ENCODE results near the gene DTX4.

DTX4 gene

GRCh38 chr11:59152312-59152951, 19.5 kb upstream of the DTX4 start:
- H3K27me3 ChIP-seq (ENCODE audit: insufficient read depth, insufficient read length) = no peaks in the 10 kb centered on the region
- TF ChIP-seq SUZ12 (IDR thresholded peaks at IDR 0.05; ENCODE audit: extremely low read depth, insufficient read depth, insufficient read length) (no peak), YY1 (IDR thresholded peaks at IDR 0.05; ENCODE audit: insufficient read depth, insufficient read length) (no peak), ZNF274 (IDR thresholded peaks at IDR 0.05; ENCODE audit: low read depth, low read length) (no peak)
- DNase-seq (ENCODE audit: low read depth, low spot score) = no peak
- H3K9me3 ChIP-seq (ENCODE audit: insufficient read depth, low read length) = no peaks in the 10 kb centered on the region
- H3K9ac ChIP-seq (ENCODE audit: insufficient read length, low read depth) = no peak overlapping the region
- no peak overlapping the region for H3K4me3 ChIP-seq (ENCODE audit: insufficient read length, low read depth)
- H3K4me1 ChIP-seq (ENCODE audit: insufficient read depth, insufficient read length) = no peaks in the 10 kb centered on the region
- no peaks in the 10 kb centered on the region for H3K36me3 ChIP-seq (ENCODE audit: insufficient read depth, insufficient read length, low read length)

- DNase-seq (ENCODE audit: low read depth, low spot score) = no peak
- Histone ChIP-seq H3K9me3 (ENCODE audit: insufficient read depth, low read length) (no peaks in the 10 kb centered on the region), H3K4me1 (ENCODE audit: insufficient read depth, insufficient read length) (no peaks in the 10 kb centered on the region), H3K36me3 (ENCODE audit: insufficient read depth, insufficient read length, low read length) (no peaks in the 10 kb centered on the region), H3K27me3 (ENCODE audit: insufficient read depth, insufficient read length) (no peaks in the 10 kb centered on the region), H3K4me3 (ENCODE audit: insufficient read length, low read depth) (no peak overlapping the region), H3K9ac (ENCODE audit: insufficient read length, low read depth) (no peak overlapping the region)
- TF ChIP-seq SUZ12 (IDR thresholded peaks at IDR 0.05; ENCODE audit: extremely low read depth, insufficient read depth, insufficient read length) (no peak), ZNF274 (IDR thresholded peaks at IDR 0.05; ENCODE audit: low read depth, low read length) (no peak)
Measured at GRCh38 chr11:59154610-59155009, 17.3 kb upstream of the DTX4 start.

DNA sequence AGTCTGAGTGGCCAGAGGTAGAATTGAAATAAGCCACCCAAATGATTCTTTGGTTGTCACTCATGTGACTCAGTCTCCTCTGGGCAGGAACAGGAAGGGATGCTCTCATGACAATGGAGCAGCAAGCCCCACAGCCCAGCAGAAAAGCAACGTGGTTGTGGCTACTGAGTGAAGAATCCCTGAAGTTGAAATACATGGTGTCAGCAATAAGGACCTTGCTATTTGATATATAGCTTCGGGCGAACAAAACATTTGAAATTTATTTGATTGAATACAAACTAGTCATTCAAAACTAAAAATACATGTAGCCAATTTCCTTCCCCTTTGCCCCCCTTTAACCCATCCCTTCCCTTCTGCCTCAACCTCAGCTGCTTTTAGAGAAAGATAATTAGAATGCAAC, 14.5 kb upstream of the DTX4 start:
- H3K4me3 ChIP-seq (ENCODE audit: insufficient read length, low read depth) = no peak overlapping the region

DNA sequence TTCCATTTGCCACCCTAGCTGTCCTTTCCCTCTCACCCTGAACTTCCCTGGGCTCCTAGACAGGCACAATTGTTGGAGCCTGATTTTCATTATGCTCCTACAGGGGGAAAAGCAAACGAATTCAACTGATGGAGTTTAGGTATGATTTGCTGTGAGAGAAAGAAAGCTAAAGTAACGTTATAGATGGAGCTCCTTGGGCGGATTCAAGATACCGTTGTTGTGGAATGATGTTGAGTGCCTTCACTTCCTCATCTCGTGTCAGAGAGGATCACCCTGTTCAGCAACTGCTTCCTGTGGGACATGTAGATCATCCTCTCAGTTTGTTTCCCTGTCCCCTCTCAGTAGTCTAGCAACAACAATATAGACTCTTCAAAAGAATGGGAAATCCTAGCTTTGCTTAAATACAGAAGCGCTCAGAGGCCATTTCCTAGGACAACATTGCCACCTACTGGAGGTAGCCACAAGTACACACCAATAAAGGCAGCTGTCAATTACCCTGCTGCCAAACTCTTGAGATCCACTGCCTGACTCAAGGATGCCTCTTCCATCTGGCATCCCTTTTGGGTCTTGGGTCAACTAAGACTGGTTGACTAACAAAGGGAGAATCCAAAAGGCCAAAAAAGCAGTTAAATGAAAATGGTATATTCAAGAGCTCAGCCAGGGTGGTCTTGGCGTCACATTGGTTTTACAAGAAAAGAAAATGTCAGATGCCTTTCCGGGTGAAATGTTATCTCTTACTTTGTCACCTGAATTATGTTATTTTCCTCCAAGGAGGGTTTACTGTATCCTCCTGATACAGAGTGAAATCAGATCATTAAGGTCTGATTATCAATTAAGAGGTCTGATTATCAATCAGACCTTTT, 13.5 kb upstream of the DTX4 start:
- Histone ChIP-seq H3K9ac (ENCODE audit: insufficient read length, low read depth) (no peak overlapping the region), H3K27me3 (ENCODE audit: insufficient read depth, insufficient read length) (no peaks in the 10 kb centered on the region), H3K36me3 (ENCODE audit: insufficient read depth, insufficient read length, low read length) (no peaks in the 10 kb centered on the region), H3K4me3 (ENCODE audit: insufficient read length, low read depth) (no peak overlapping the region), H3K9me3 (ENCODE audit: insufficient read depth, low read length) (no peaks in the 10 kb centered on the region), H3K4me1 (ENCODE audit: insufficient read depth, insufficient read length) (no peaks in the 10 kb centered on the region)
- DNase-seq (ENCODE audit: low read depth, low spot score) = no peak
- TF ChIP-seq SUZ12 (IDR thresholded peaks at IDR 0.05; ENCODE audit: extremely low read depth, insufficient read depth, insufficient read length) (no peak), YY1 (IDR thresholded peaks at IDR 0.05; ENCODE audit: insufficient read depth, insufficient read length) (no peak), ZNF274 (IDR thresholded peaks at IDR 0.05; ENCODE audit: low read depth, low read length) (no peak)

More for the DNA sequence above, 14.5 kb upstream of the DTX4 start:
- Histone ChIP-seq H3K9me3 (ENCODE audit: insufficient read depth, low read length) (no peaks in the 10 kb centered on the region), H3K4me1 (ENCODE audit: insufficient read depth, insufficient read length) (no peaks in the 10 kb centered on the region), H3K36me3 (ENCODE audit: insufficient read depth, insufficient read length, low read length) (no peaks in the 10 kb centered on the region), H3K9ac (ENCODE audit: insufficient read length, low read depth) (no peak overlapping the region), H3K27me3 (ENCODE audit: insufficient read depth, insufficient read length) (no peaks in the 10 kb centered on the region)
- TF ChIP-seq YY1 (IDR thresholded peaks at IDR 0.05; ENCODE audit: insufficient read depth, insufficient read length) (no peak), ZNF274 (IDR thresholded peaks at IDR 0.05; ENCODE audit: low read depth, low read length) (no peak), SUZ12 (IDR thresholded peaks at IDR 0.05; ENCODE audit: extremely low read depth, insufficient read depth, insufficient read length) (no peak)
- DNase-seq (ENCODE audit: low read depth, low spot score) = no peak

- DNase-seq (ENCODE audit: low read depth, low spot score) = no peak
- Histone ChIP-seq H3K4me3 (ENCODE audit: insufficient read length, low read depth) (no peak overlapping the region), H3K36me3 (ENCODE audit: insufficient read depth, insufficient read length, low read length) (no peaks in the 10 kb centered on the region), H3K9ac (ENCODE audit: insufficient read length, low read depth) (no peak overlapping the region), H3K9me3 (ENCODE audit: insufficient read depth, low read length) (no peaks in the 10 kb centered on the region), H3K4me1 (ENCODE audit: insufficient read depth, insufficient read length) (no peaks in the 10 kb centered on the region), H3K27me3 (ENCODE audit: insufficient read depth, insufficient read length) (no peaks in the 10 kb centered on the region)
- TF ChIP-seq ZNF274 (IDR thresholded peaks at IDR 0.05; ENCODE audit: low read depth, low read length) (no peak), SUZ12 (IDR thresholded peaks at IDR 0.05; ENCODE audit: extremely low read depth, insufficient read depth, insufficient read length) (no peak), YY1 (IDR thresholded peaks at IDR 0.05; ENCODE audit: insufficient read depth, insufficient read length) (no peak)
Measured at GRCh38 chr11:59164028-59164427, 7.9 kb upstream of the DTX4 start.

- H3K9me3 ChIP-seq (ENCODE audit: insufficient read depth, low read length) = no peaks in the 10 kb centered on the region
- peaks cover 9% of the 10 kb centered on the region for H3K4me1 ChIP-seq (ENCODE audit: insufficient read depth, insufficient read length)
- peak overlapping the region; percentile 91 for H3K4me3 ChIP-seq (ENCODE audit: insufficient read length, low read depth)
- no peak for TF ChIP-seq SUZ12 (IDR thresholded peaks at IDR 0.05; ENCODE audit: extremely low read depth, insufficient read depth, insufficient read length)
- TF ChIP-seq YY1 (IDR thresholded peaks at IDR 0.05; ENCODE audit: insufficient read depth, insufficient read length) = no peak
- TF ChIP-seq ZNF274 (IDR thresholded peaks at IDR 0.05; ENCODE audit: low read depth, low read length) = no peak
- peak overlapping the region; percentile 90 for H3K9ac ChIP-seq (ENCODE audit: insufficient read length, low read depth)
- H3K36me3 ChIP-seq (ENCODE audit: insufficient read depth, insufficient read length, low read length) = peaks cover 15% of the 10 kb centered on the region
- H3K27me3 ChIP-seq (ENCODE audit: insufficient read depth, insufficient read length) = no peaks in the 10 kb centered on the region
- no peak for DNase-seq (ENCODE audit: low read depth, low spot score)
Measured at GRCh38 chr11:59172345-59173079, 580 bp downstream of the DTX4 start.

All from NT2/D1 (cell line).